Measurements from ENCODE around the gene MT1M. TPM values are rescaled to one million over a fixed set of nuclear protein-coding genes. Genes with fewer than 3 reads are reported as not detected.

MT1M gene
- total and polyA plus RNA-seq, 10 of the 15 experiments (the other 5 are each of a cell fraction or from before 2014, with no cell fraction given) = not detected

- ChIA-PET RAD21 (ENCODE audit: unreplicated experiment) (interaction anchor here (1.0 to 1.2 kb wide), 3 partner anchors 8 to 70 kb away, joined by 3 read pairs; no protein-coding TSS in a partner anchor), CTCF (interaction anchor here (1.6 to 2.5 kb wide), 2 partner anchors 19 to 325 kb away, joined by 3 to 13 read pairs; no protein-coding TSS in a partner anchor), POLR2A (interaction anchor here (0.7 kb wide), 1 partner anchor 72 kb away, joined by 3 read pairs; no protein-coding TSS in a partner anchor), SMC1A (ENCODE audit: uncharacterized antibody, unreplicated experiment) (interaction anchor here (1.1 to 1.5 kb wide), 3 partner anchors 20 to 105 kb away, joined by 3 to 11 read pairs (median 3); no protein-coding TSS in a partner anchor)
- no peaks in the 10 kb centered on the region; a peak in 1 of 4 replicates for H3K27me3 ChIP-seq (replicated peaks in 1 of 2; ENCODE audit: control insufficient read depth in 2 of 2, insufficient read depth in 2 of 2, low read length in 1 of 2)
- peak within 1 kb of the TSS; percentile 76 for H3K4me3 ChIP-seq
- H3K4me1 ChIP-seq (ENCODE audit: control insufficient read depth, insufficient read depth, low read length) = peaks cover 12% of the 10 kb centered on the region
- H3K4me2 ChIP-seq (ENCODE audit: control insufficient read depth, insufficient read depth) = peak within 1 kb of the TSS; percentile 100
- peak within 1 kb of the TSS; percentile 84 for H3K9ac ChIP-seq (ENCODE audit: control insufficient read depth, insufficient read depth, low read length)
- in situ Hi-C loops (cut with MboI) = loop anchor here (25.0 kb wide), 1 partner anchor 745 kb away; no protein-coding TSS in a partner anchor
- no TSS peak for BruUV-seq (replicated peaks)
- no peaks in the 10 kb centered on the region for H3K36me3 ChIP-seq (ENCODE audit: control insufficient read depth in 2 of 2, insufficient read depth in 2 of 2, low read length in 1 of 2)
- ATAC-seq = peak; percentile 100
- 1% methylated on average over 44 of the region's 49 CpGs for WGBS (ENCODE audit: insufficient coverage, insufficient replicate concordance, low lambda C conversion rate, missing lambda C conversion rate)
- FAIRE-seq = peak; percentile 49
- H3K27ac ChIP-seq (ENCODE audit: control insufficient read depth, insufficient read depth) = peak within 1 kb of the TSS; percentile 39; the same call in 1 of the 2 replicates
- no peaks in the 10 kb centered on the region for H4K20me1 ChIP-seq (ENCODE audit: control insufficient read depth, insufficient read depth)
- intact Hi-C loops (cut with micrococcal nuclease; ENCODE audit: unreplicated experiment) = loop anchor here (1.0 kb wide), 1 partner anchor 73 kb away; no protein-coding TSS in a partner anchor
- no peaks in the 10 kb centered on the region for H3K9me3 ChIP-seq (replicated peaks; ENCODE audit: control insufficient read depth, insufficient read depth, low read length)
- peak; percentile 7 for DNase-seq (ENCODE audit: low read depth, low spot score)
- H2AFZ ChIP-seq (ENCODE audit: control insufficient read depth, low read depth, low read length) = peak within 1 kb of the TSS; percentile 97
- H3K79me2 ChIP-seq (ENCODE audit: control insufficient read depth, insufficient read depth, low read length) = no peaks in the 10 kb centered on the region
- TF ChIP-seq MEF2A (IDR thresholded peaks at IDR 0.05; ENCODE audit: insufficient read depth, low read depth, low read length) = no peak
- no peak for TF ChIP-seq RFX5 (IDR thresholded peaks at IDR 0.05; ENCODE audit: low read depth, low read length)
- peak; percentile 63 for TF ChIP-seq POLR2AphosphoS2 (IDR thresholded peaks at IDR 0.05; ENCODE audit: low read depth, low read length)
- no peak for TF ChIP-seq SMAD5 (IDR thresholded peaks at IDR 0.05; ENCODE audit: low read depth)
- 0 out of 2 replicates have a peak, but pooled peaks have one; percentile 16 for TF ChIP-seq ZNF687 (IDR thresholded peaks at IDR 0.05)
- TF ChIP-seq LARP7 (IDR thresholded peaks at IDR 0.05) = peak; percentile 100
- TF ChIP-seq CREM (IDR thresholded peaks at IDR 0.05; ENCODE audit: low read depth) = no peak
- peak; percentile 41 to 86; a peak in 3 of 4 replicates for TF ChIP-seq BHLHE40 (IDR thresholded peaks at IDR 0.05; ENCODE audit: borderline replicate concordance in 1 of 2, low read depth in 2 of 2, low read length in 1 of 2)
- TF ChIP-seq ZBTB11 (CRISPR knock-in tag; IDR thresholded peaks at IDR 0.05) = no peak
- TF ChIP-seq CREB1 (IDR thresholded peaks at IDR 0.05; ENCODE audit: low read depth) = no peak; the same call in 1 of the 2 replicates
- no peak for TF ChIP-seq IRF5 (IDR thresholded peaks at IDR 0.05; ENCODE audit: borderline replicate concordance)
- peak; percentile 80 for TF ChIP-seq POLR2A (IDR thresholded peaks at IDR 0.05; ENCODE audit: low read depth, low read length)
- TF ChIP-seq DPF2 (IDR thresholded peaks at IDR 0.05) = 0 out of 2 replicates have a peak, but pooled peaks have one; percentile 40
- no peak for TF ChIP-seq FOS (IDR thresholded peaks at IDR 0.05; ENCODE audit: borderline replicate concordance, extremely low read depth, insufficient read length)
Observed at GRCh38 chr16:56681939-56682702, 49.7 kb downstream of the MT1M start, which contains the start of gene MT1X. TSS of gene MT1X (plus strand) at chr16:56682470. CDS start at chr16:56682541, 71 bp downstream.
